ENCODE measurements around the gene PSTPIP2.
A peak's percentile ranks its signal among the peaks of the same experiment; 100 is the strongest.
"Not testable (repeated sequence)": the region's sequence is repeated elsewhere in the genome, so short reads cannot be mapped to it uniquely, and the experiment has no call there.

PSTPIP2 gene

GRCh38 chr18:46068763-46069162 lies 3.3 kb downstream of the PSTPIP2 start:
- no peak for DNase-seq

- DNase-seq = no peak
These were observed 4.5 kb downstream of the PSTPIP2 start for GRCh38 chr18:46067438-46068007.

- no peak for DNase-seq
These were observed 9.3 kb downstream of the PSTPIP2 start for GRCh38 chr18:46062781-46063180.

DNA sequence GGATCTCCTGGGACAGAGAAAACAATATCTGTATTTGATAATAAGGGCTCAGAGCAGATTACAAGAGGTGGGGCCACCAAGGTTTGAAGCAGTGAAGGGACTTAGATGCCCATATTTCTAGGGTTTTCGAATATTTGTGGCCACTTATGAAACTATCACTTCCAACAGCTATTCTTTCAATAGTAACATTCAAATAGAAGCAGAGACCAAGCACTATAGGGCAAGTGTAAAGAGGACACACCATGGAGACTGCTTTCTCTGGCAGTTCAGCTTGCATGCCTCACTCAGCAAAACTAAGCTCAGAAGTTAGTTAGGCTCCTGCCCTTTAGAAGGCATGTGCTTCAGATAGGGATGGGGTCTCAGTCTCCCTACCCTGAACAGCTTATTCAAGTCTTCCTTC lies 10.3 kb downstream of the PSTPIP2 start:
- no peak for DNase-seq

GRCh38 chr18:46061387-46061786 lies 10.7 kb downstream of the PSTPIP2 start:
- no peak for DNase-seq

- no peak for DNase-seq
These were observed 11.7 kb downstream of the PSTPIP2 start for GRCh38 chr18:46060359-46060841.

- DNase-seq = no peak
These were observed 16.2 kb downstream of the PSTPIP2 start for GRCh38 chr18:46055838-46056230.

GRCh38 chr18:46054956-46055837 lies 16.9 kb downstream of the PSTPIP2 start:
- no peak for DNase-seq

GRCh38 chr18:46053368-46054095 lies 18.5 kb downstream of the PSTPIP2 start:
- DNase-seq = no peak

- no peak for DNase-seq
These were observed 20.2 kb downstream of the PSTPIP2 start for GRCh38 chr18:46051731-46052461.

GRCh38 chr18:46050268-46050667 lies 21.8 kb downstream of the PSTPIP2 start:
- DNase-seq = no peak

DNA sequence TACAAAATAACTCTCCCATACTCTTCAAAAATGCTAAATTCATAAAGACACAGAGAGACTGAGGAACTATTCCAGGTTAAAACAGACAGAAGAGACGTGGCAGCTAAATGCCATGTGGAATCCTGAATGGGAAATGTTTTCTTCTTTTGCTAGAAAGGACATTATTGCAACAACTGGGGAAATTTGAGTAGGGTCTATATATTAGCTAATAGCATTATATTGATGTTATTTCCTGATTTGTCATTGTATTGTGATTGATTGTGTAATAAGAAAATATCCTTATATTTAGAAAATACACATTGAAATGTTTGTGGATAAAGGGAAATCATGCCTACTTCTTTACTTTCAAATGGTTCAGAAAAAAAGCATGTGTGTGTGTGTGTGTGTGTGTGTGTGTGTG lies 23.4 kb downstream of the PSTPIP2 start:
- no peak for DNase-seq

DNA sequence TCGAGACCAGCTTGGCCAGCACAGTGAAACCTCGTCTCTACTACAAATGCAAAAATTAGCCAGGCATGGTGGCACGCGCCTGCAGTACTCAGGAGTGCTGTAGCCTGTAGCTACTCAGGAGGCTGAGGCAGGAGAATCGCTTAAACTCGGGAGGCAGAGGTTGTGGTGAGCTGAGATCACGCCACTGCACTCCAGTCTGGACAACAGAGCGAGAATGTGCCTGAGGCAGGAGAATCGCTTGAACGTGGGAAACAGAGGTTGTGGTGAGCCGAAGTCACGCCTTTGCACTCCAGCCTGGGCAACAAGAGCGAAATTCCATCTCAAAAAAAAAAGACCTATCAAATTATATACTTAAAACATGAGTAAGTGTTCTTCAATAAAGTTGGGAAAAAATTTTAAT lies 24.7 kb downstream of the PSTPIP2 start:
- not testable (repeated sequence) for DNase-seq

GRCh38 chr18:46046688-46047087 lies 25.4 kb downstream of the PSTPIP2 start:
- no peak for DNase-seq

DNA sequence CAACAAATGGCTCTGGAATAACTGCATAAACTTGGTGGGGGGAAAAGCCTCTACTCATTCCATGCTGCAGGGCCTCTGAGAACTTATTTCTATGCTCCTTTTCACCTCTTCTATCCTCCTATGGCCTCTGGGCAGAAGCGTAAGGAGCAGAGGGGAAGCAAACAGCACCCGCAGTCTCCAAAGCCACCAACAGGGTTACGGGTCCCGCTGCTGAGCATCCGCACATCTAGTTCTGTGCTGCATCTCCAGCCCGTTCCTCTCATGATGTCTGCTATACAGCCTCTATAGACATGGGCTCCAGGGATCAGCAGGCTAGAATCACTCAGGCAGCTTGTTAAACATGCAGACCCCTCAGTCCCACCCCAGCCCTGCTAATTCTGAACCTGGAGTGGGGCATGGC lies 25.9 kb downstream of the PSTPIP2 start:
- no peak for DNase-seq

GRCh38 chr18:46042571-46043123 lies 29.4 kb downstream of the PSTPIP2 start:
- DNase-seq = peak; percentile 14

- DNase-seq = no peak
These were observed 31.3 kb downstream of the PSTPIP2 start for GRCh38 chr18:46040747-46041104.

- DNase-seq = no peak
These were observed 31.9 kb downstream of the PSTPIP2 start for GRCh38 chr18:46040033-46040746.

GRCh38 chr18:46037512-46038305 lies 34.4 kb downstream of the PSTPIP2 start:
- DNase-seq = no peak

DNA sequence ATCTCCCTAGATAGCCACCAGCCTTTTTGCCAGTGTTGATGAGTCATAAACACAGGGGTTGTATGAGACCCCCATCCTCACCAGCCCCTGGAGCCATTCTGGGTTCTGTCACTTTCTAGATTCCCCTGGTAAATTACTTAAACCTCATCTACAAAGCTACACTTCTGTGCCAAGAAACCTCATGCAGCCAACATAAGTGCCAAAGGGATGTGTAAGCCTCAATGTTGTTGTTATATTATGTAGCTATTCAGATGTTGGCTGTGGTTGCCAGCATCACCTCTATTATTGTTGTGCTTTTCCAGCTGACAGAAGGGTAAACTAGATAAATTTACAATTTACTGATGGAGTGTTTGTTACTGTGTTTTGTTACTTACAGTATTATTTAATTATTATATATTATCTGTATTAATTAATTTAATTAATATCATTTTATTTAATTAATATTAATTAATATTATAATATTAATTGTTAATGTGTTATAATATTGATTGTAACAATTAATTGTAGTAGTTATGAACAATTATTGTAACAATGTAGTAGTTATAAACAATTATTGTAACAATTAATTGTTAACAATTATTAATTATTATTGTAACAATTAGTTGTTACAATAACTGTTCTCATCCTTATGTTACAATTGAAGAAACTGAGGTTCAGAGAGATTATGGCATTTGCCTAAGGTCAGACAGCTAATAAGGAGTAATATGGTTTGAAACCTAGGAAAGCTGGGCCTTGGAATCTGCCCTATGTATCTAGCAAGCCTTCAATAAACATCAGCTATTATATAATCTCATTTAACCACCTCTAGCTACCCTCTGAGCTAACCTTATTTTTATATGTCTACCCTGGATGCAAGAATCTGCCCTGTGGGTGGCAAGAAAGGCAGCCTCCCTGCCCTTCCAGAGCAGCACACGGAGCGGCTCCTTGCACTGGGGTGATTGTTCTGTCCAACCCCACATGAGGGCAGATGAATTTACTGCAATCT lies 36.1 kb downstream of the PSTPIP2 start:
- DNase-seq = no peak
